Measurements from ENCODE around the gene ALKAL2.
"Not testable (repeated sequence)": the region's sequence is repeated elsewhere in the genome, so short reads cannot be mapped to it uniquely, and the experiment has no call there.

Gene ALKAL2

DNA sequence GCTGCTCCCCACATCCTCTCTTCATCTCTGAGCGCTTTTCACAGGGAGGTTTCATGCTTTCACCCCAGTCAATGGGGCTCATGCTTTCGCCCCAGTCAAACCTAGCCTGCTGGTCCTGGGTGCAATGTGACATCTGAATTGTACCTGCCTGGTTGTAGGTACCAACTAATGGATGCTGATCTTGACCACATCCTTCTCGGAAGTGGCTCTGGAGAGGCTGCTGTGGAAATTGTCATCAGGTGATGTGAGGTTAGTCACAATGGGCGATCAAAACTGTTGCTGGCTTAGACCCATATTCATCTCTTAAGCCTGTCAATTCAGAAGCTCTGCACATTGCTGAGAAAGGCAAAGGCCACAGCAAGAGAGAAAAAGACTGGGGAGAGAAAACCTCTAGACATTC lies 32.7 kb upstream of the ALKAL2 start:
- DNase-seq (ENCODE audit: low read depth): no peak
- TF ChIP-seq, protein P1, sequence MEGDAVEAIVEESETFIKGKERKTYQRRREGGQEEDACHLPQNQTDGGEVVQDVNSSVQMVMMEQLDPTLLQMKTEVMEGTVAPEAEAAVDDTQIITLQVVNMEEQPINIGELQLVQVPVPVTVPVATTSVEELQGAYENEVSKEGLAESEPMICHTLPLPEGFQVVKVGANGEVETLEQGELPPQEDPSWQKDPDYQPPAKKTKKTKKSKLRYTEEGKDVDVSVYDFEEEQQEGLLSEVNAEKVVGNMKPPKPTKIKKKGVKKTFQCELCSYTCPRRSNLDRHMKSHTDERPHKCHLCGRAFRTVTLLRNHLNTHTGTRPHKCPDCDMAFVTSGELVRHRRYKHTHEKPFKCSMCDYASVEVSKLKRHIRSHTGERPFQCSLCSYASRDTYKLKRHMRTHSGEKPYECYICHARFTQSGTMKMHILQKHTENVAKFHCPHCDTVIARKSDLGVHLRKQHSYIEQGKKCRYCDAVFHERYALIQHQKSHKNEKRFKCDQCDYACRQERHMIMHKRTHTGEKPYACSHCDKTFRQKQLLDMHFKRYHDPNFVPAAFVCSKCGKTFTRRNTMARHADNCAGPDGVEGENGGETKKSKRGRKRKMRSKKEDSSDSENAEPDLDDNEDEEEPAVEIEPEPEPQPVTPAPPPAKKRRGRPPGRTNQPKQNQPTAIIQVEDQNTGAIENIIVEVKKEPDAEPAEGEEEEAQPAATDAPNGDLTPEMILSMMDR (IDR thresholded peaks at IDR 0.05; ENCODE audit: low read depth, low read length, missing control alignments): no peak
- H3K4me3 ChIP-seq (ENCODE audit: low read depth, low read length): no peak overlapping the region

DNA sequence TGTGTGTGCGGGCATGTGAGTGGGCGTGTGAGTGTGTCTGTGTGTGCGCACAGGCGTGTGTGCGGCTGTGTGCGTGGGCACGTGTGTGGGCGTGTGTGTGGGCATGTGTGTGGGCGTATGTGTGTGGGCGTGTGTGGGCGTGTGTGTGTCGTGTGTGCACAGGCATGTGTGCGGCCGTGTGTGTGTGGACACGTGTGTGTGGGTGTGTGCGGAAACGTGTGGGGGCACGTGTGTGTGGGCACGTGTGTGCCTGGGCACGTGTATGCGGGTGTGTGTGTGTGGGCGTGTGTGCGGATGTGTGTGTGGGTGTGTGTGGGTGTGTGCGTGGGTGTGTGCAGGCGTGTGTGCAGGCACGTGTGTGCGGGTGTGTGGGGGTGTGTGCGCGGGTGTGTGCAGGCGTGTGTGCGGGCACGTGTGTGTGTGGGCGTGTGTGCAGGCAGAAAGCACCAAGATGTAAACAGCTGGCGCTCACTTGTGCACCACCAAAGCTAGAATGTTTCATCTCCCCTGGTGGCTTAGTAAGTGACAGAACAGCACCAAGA lies 31.2 kb upstream of the ALKAL2 start:
- TF ChIP-seq, protein P1 (IDR thresholded peaks at IDR 0.05; ENCODE audit: low read depth, low read length, missing control alignments): no peak
- no peak for DNase-seq (ENCODE audit: low read depth)
- H3K4me3 ChIP-seq (ENCODE audit: low read depth, low read length): no peak overlapping the region

DNA sequence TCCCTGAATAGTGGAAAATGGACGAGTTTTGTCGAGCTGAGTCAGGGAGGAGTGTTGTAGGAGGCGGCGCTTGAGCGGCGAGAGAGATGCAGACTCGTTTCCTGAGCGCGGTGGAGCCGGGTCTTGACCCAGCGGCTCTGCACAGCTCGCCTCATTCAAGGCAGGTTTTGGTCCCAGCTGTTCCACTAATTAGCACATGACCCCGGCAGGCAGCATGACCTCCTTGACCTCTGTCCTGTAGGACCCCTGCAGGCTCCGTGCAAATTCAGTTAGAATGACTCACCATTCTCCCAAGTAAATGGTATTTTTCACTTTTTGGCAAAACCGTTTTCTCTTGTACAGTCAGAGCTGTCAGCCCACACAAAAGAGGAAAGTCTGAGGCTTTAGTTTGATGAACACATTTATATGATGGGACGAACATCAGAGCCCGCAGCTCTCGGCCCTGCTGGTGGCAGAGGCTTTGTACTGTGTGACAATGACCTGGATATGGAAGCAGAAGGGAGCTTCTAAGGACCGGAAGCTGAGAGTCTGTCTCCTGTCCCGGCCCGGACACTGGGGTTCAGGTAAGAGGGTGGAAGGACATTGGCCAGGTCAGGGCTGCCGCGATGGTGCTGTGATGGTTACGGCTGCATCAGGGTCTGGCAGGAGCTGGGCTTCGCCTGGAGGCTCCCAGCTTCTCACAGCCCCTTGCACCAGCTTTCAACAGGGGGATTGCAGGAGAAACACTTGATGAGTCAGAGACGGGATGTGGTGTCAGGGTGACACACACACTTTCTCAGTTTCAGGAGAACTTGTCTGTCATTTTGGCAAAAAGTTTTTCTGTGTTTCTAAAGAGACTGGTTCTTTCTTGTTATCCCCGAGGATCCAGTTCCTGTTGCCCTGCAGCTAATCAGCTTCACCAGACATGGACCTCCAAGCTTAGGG lies 29.9 kb upstream of the ALKAL2 start:
- no peak for DNase-seq (ENCODE audit: low read depth)
- H3K4me3 ChIP-seq (ENCODE audit: low read depth, low read length): no peak overlapping the region
- TF ChIP-seq, protein P1 (IDR thresholded peaks at IDR 0.05; ENCODE audit: low read depth, low read length, missing control alignments): no peak

DNA sequence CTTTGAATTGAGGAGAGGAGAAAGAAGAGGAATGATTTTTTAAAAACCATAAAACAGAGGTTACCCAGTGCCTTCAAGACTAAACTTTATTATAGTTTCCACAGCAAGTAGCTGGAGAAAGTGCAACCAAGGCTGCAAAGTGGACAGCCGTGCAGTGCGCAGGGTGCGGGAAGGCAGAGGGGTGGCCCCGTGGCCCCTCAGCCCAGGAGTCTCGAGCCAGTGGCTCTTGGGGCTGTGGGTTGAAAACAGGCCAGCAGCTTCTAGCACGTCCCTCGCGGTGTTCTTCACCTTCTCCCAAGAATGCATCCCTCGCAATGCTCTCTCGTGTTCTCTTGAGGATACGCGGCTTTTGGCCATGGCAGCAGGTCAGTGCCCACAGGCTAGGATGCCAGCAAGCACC lies 28.5 kb upstream of the ALKAL2 start:
- no peak for DNase-seq (ENCODE audit: low read depth)
- H3K4me3 ChIP-seq (ENCODE audit: low read depth, low read length): no peak overlapping the region
- TF ChIP-seq, protein P1 (IDR thresholded peaks at IDR 0.05; ENCODE audit: low read depth, low read length, missing control alignments): no peak

DNA sequence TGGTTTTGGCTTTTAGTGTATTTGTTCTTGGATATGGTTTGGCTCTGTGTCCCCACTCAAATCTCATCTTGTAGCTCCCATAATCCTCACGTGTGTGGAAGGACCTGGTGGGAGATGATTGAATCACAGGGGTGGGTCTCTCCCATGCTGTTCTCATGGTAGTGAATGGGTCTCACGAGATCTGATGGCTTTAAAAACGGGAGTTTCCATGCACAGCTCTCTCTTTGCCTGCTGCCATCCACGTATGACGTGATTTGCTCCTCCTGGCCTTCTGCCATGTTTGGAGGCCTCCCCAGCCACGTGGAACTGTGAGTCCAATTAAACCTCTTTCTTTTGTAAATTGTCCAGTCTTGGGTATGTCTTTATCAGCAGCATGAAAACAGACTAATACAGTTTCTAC lies 28.0 kb upstream of the ALKAL2 start:
- DNase-seq (ENCODE audit: low read depth); H3K4me3 ChIP-seq (ENCODE audit: low read depth, low read length): not testable (repeated sequence)

DNA sequence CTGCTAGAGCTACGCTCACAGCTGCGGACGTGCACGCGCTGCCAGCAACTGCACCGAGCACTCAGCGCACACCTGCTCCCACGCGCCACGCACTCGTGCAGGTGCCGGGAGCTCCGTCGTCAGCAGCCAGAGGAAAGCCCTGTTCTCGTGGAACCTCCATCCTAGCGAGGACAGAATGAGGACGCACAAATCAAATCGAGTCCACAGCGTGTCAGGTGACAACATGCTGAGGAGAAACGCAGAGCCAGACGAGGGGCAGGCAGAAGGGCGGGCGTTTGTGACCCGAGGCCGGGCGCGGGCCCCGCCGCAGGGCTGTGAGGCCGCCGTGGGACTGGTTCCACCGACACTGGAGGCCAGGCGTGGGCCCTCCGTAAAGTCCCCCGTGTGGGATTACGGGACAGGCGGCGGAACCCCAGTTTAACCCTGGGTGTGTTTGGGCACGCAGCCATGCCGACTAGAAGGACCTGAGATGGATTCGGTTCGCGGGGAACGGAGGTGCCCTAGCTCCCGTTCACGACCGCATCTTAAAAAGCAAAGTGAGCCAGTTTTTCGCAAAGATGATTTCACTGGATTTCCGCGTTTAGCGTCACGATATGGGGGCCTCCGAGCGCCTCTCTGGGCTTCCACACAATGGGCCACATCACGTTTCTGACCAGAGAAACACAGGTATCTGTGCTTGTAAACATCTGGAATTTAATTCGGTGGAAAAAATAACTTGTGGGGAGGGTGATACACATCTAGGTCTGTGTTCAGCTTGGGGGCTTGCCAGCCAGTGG lies 26.9 kb upstream of the ALKAL2 start:
- no peak overlapping the region for H3K4me3 ChIP-seq (ENCODE audit: low read depth, low read length)
- TF ChIP-seq, protein P1 (IDR thresholded peaks at IDR 0.05; ENCODE audit: low read depth, low read length, missing control alignments): no peak
- DNase-seq (ENCODE audit: low read depth): no peak

DNA sequence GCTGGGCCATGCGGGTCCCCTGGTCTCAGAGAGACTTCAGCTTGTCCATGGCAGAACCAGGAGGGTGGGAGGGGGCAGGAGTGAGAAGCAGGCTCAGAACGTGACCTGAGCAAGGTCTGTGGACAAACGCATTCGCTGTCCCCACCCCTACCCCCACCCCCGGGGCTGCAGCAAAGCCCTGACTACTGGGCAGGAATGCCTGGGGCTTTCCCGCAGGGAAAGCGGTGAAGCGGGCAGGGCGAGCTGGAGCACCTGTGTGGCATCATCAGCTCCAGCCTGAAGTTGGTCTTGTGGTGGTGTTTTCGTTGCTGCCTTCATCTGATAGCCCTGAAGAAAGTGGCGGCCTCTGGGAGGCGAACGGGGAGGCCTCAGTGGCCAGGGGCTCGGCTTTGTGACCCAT lies 26.1 kb upstream of the ALKAL2 start:
- DNase-seq (ENCODE audit: low read depth): no peak
- H3K4me3 ChIP-seq (ENCODE audit: low read depth, low read length): no peak overlapping the region
- TF ChIP-seq, protein P1 (IDR thresholded peaks at IDR 0.05; ENCODE audit: low read depth, low read length, missing control alignments): no peak
